OCI-LY1 (cell line): ENCODE data around the gene FER1L5.

Experiments used
- H2AFZ ChIP-seq: fragments of 200-600 bp; sonication (generic), shearing (Covaris generic); 2 replicates; pipeline ENCODE4 v1.6.0; 2014; ENCODE audit warnings: antibody characterized with exemption, mild to moderate bottlenecking, low read length
- H3F3A ChIP-seq: fragments of 200-600 bp; sonication (generic), shearing (Covaris generic); 2 replicates; pipeline ENCODE4 v1.6.0; 2014; ENCODE audit warnings: mild to moderate bottlenecking, antibody characterized with exemption, low read length, moderate library complexity; ENCODE audit not compliant: insufficient read depth
- H3K27ac ChIP-seq: fragments of 200-600 bp; sonication (generic); 2 replicates; pipeline ENCODE4 v1.5.1; 2014; ENCODE audit warnings: low read length, mixed run types, mild to moderate bottlenecking, low read depth; ENCODE audit not compliant: poor library complexity, severe bottlenecking
- H3K27me3 ChIP-seq: fragments of 200-600 bp; sonication (generic); 2 replicates; pipeline ENCODE4 v1.6.0; 2014; ENCODE audit warnings: antibody characterized with exemption, mild to moderate bottlenecking, low read length, moderate library complexity; ENCODE audit not compliant: insufficient read depth
- H3K36me3 ChIP-seq: fragments of 200-600 bp; sonication (generic); 2 replicates; pipeline ENCODE4 v1.6.1; 2014; ENCODE audit warnings: mild to moderate bottlenecking, antibody characterized with exemption, low read length, moderate library complexity, mixed read lengths; ENCODE audit not compliant: insufficient read depth
- H3K4me1 ChIP-seq: fragments of 200-600 bp; sonication (generic); 2 replicates; pipeline ENCODE4 v1.5.1; 2014; ENCODE audit warnings: mild to moderate bottlenecking, low read length, moderate library complexity; ENCODE audit not compliant: insufficient read depth, severe bottlenecking
- H3K4me2 ChIP-seq: fragments of 200-600 bp; sonication (generic), shearing (Covaris generic); 2 replicates; pipeline ENCODE4 v1.6.1; 2014; ENCODE audit warnings: low read length
- H3K4me3 ChIP-seq: fragments of 200-600 bp; sonication (generic); 2 replicates; pipeline ENCODE4 v1.5.1; 2014; ENCODE audit warnings: low read length, low read depth, mild to moderate bottlenecking, mixed read lengths; ENCODE audit not compliant: poor library complexity, severe bottlenecking
- H3K79me2 ChIP-seq: fragments of 200-600 bp; shearing (Covaris generic); 2 replicates; pipeline ENCODE4 v1.6.1; 2016; ENCODE audit warnings: mixed run types, low read length, mixed read lengths; ENCODE audit not compliant: insufficient read depth
- H3K9ac ChIP-seq: fragments of 200-600 bp; sonication (generic), shearing (Covaris generic); 2 replicates; pipeline ENCODE4 v1.6.1; 2014; ENCODE audit warnings: mild to moderate bottlenecking, low read length, mixed read lengths
- H3K9me2 ChIP-seq: fragments of 200-600 bp; sonication (generic), shearing (Covaris generic); 2 replicates; pipeline ENCODE4 v1.6.1; 2014; ENCODE audit warnings: low read depth, mild to moderate bottlenecking, low read length, mixed read lengths
- H3K9me3 ChIP-seq: fragments of 200-600 bp; shearing (Covaris generic); 2 replicates; pipeline ENCODE4 v1.6.1; 2014; ENCODE audit warnings: low read length, mixed read lengths
- H4K20me1 ChIP-seq: fragments of 200-600 bp; sonication (generic), shearing (Covaris generic); 2 replicates; pipeline ENCODE4 v1.6.0; 2016; ENCODE audit warnings: mild to moderate bottlenecking, low read length; ENCODE audit not compliant: insufficient read depth
- EZH2 ChIP-seq: fragments of 200-600 bp; sonication (generic), shearing (Covaris generic); IDR thresholded peaks from 2 replicates; pipeline ENCODE4 v1.8.0; 2017; ENCODE audit warnings: borderline replicate concordance, mixed run types, mild to moderate bottlenecking, antibody characterized with exemption, low read length, moderate library complexity, mixed read lengths
- TF ChIP-seq, protein P1 (sequence below): fragments of 200-600 bp; sonication (generic), shearing (Covaris generic); IDR thresholded peaks from 2 replicates; pipeline ENCODE4 v1.5.1; 2017; ENCODE audit warnings: mild to moderate bottlenecking, antibody characterized with exemption, low read length, moderate library complexity, mixed read lengths

The FER1L5 gene

DNA sequence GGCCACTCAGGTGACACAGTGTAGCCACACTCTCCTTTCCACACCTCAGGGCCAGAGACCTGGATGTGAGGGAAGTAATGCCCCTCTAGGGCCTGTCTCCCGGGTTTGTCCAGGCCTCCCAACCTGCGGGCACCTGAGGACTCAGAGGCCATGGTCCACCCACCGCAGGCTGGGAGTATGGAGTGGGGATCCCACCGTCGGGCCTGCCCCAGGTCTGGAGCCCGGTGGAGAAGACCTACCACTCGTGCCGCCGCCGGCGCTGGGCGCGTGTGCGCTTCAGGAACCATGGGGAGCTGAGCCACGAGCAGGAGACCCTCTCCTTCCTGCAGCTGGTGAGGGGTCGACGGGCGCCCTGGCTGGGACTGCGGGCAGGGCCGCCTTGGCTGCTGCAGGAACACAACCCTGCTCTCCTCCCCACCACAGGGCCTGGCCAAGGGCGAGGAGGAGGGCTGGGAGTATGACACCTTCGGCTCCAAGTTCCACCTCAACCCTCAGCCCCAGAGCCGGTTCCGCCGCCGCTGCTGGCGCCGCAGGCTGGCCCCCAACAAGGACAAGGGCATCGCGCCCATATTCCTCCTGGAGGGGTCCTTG is 48.6 kb downstream of the FER1L5 start:
- Histone ChIP-seq H3K27ac (no peak overlapping the region), H3K9me3 (no peaks in the 10 kb centered on the region), H4K20me1 (no peaks in the 10 kb centered on the region), H3K9ac (no peak overlapping the region), H3K27me3 (no peaks in the 10 kb centered on the region; the same call in 1 of the 2 replicates), H2AFZ (no peak overlapping the region), H3F3A (no peaks in the 10 kb centered on the region), H3K4me1 (no peaks in the 10 kb centered on the region), H3K9me2 (no peaks in the 10 kb centered on the region), H3K36me3 (no peaks in the 10 kb centered on the region), H3K4me3 (no peak overlapping the region), H3K79me2 (no peaks in the 10 kb centered on the region), H3K4me2 (no peak overlapping the region)
- no peak for TF ChIP-seq EZH2
- TF ChIP-seq, protein P1, sequence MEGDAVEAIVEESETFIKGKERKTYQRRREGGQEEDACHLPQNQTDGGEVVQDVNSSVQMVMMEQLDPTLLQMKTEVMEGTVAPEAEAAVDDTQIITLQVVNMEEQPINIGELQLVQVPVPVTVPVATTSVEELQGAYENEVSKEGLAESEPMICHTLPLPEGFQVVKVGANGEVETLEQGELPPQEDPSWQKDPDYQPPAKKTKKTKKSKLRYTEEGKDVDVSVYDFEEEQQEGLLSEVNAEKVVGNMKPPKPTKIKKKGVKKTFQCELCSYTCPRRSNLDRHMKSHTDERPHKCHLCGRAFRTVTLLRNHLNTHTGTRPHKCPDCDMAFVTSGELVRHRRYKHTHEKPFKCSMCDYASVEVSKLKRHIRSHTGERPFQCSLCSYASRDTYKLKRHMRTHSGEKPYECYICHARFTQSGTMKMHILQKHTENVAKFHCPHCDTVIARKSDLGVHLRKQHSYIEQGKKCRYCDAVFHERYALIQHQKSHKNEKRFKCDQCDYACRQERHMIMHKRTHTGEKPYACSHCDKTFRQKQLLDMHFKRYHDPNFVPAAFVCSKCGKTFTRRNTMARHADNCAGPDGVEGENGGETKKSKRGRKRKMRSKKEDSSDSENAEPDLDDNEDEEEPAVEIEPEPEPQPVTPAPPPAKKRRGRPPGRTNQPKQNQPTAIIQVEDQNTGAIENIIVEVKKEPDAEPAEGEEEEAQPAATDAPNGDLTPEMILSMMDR = no peak

DNA sequence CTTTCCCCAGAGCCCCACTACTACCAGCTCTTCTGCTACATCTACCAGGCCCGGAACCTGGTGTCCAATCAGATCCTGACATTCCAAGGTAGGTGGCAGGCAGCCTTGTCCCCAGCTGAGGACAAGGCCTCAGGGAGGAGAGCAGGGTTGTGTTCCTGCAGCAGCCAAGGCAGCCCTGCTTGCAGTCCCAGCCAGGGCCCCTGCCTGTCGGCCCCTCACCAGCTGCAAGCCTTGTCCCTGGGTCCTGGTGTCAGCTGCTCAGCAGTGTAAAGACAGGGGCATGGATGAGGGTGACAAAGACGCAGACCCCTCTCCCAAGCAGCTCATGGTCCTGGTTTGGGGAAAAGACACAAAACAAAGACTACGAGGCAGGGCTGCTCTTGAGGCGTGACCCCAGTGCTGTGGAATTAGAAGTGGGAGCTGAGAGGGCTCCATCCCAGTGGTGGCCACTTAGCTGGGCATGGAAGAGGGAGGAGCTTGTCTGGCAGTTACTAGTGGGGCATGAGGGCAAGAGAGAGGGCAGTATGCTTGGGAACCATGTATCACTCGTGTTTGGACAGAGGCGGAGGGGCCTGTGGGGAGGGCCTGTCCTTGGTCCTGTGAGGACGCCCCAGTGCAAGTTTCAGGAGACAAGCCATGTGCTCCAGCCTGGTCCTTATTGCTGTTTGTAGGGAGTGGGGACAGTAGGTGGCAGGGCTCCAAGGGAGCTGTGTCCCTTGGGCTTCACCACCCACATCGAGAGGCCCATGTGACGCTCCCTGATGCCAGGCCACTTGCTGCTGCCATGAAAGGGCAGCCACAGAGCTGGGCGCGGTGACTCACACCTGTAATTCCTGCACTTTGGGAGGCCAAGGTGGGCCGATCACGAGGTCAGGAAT is 49.8 kb downstream of the FER1L5 start:
- Histone ChIP-seq H4K20me1 (no peaks in the 10 kb centered on the region), H3K4me3 (no peak overlapping the region), H3K4me2 (no peak overlapping the region), H3K9ac (no peak overlapping the region), H3K36me3 (no peaks in the 10 kb centered on the region), H2AFZ (no peak overlapping the region), H3K27me3 (no peaks in the 10 kb centered on the region), H3K9me2 (no peaks in the 10 kb centered on the region), H3K4me1 (no peaks in the 10 kb centered on the region), H3K79me2 (no peaks in the 10 kb centered on the region), H3F3A (no peaks in the 10 kb centered on the region), H3K27ac (no peak overlapping the region), H3K9me3 (no peaks in the 10 kb centered on the region)
- TF ChIP-seq EZH2 = no peak
- TF ChIP-seq, protein P1 = no peak

DNA sequence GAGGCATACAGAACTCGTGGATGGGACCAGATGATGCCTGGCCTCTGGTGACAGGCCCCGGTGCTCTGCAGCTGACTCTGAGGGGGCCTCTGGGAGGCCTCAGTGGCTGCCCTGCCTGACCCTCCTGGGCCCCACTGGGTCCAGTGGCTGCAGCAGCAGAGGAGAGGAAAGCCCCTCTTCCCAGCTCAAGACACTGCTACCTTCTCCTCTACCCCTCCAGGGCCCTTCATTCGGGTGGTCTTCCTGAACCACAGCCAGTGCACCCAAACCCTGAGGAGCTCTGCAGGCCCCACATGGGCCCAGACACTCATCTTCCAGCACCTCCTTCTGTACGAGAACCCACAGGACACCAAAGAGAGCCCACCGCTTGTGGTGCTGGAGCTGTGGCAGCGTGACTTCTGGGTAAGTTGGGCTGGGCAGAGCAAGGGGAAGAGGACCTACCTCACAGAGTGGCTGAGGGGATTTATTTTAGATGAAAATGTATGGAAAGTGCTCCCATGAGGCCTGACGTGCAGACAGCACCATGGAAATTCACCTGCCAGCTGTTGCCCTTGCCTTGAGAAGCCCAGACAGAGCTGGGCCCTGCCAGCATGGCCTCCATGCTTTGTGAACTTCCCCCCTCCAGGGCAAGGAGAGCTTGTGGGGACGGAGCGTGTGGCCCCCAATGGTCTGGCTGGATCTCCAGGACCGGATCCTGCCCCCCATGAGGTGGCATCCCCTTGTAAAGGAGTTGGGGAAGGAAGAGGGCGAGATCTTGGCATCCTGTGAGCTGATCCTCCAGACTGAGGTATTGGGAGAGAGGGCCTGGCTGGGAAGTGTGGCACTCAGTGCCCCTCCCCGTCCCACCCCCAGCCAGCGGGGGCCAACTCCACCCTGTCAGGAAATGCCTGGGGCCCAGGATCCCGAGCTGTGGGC is 51.0 kb downstream of the FER1L5 start:
- Histone ChIP-seq H3K9ac (no peak overlapping the region), H4K20me1 (no peaks in the 10 kb centered on the region), H3K79me2 (no peaks in the 10 kb centered on the region), H3K27ac (no peak overlapping the region), H3K9me2 (no peaks in the 10 kb centered on the region), H3F3A (no peaks in the 10 kb centered on the region), H3K4me2 (no peak overlapping the region), H3K4me1 (no peaks in the 10 kb centered on the region), H2AFZ (no peak overlapping the region), H3K27me3 (no peaks in the 10 kb centered on the region), H3K4me3 (no peak overlapping the region), H3K9me3 (no peaks in the 10 kb centered on the region), H3K36me3 (no peaks in the 10 kb centered on the region)
- TF ChIP-seq EZH2 = no peak
- TF ChIP-seq, protein P1 = no peak
